Measurements from ENCODE around the gene MAP4K2.

Gene MAP4K2

GRCh38 chr11:64834723-64835615 is 32.0 kb upstream of the MAP4K2 start:
- ATAC-seq, result peak; percentile 91
- TF ChIP-seq BACH2 (CRISPR knock-in tag; IDR thresholded peaks at IDR 0.05; ENCODE audit: borderline replicate concordance), result no peak
- TF ChIP-seq TOX (CRISPR knock-in tag; IDR thresholded peaks at IDR 0.05; ENCODE audit: borderline replicate concordance), result no peak
- no peak for TF ChIP-seq SNAI2 (CRISPR knock-in tag; IDR thresholded peaks at IDR 0.05)
- TF ChIP-seq ZNF8 (CRISPR knock-in tag; IDR thresholded peaks at IDR 0.05), result no peak
- no peak for TF ChIP-seq ZNF70 (CRISPR knock-in tag; IDR thresholded peaks at IDR 0.05)
- no peak for TF ChIP-seq ESRRG (CRISPR knock-in tag; IDR thresholded peaks at IDR 0.05)
- TF ChIP-seq ZFP3 (CRISPR knock-in tag; IDR thresholded peaks at IDR 0.05), result no peak
- TF ChIP-seq PPARA (CRISPR knock-in tag; IDR thresholded peaks at IDR 0.05; ENCODE audit: borderline replicate concordance), result no peak
- no peak for TF ChIP-seq ARNTL (CRISPR knock-in tag; IDR thresholded peaks at IDR 0.05; ENCODE audit: borderline replicate concordance, low read depth)
- TF ChIP-seq OSR1 (CRISPR knock-in tag; IDR thresholded peaks at IDR 0.05), result no peak
- TF ChIP-seq ZC3H10 (CRISPR knock-in tag; IDR thresholded peaks at IDR 0.05), result no peak

GRCh38 chr11:64834031-64834722 is 31.2 kb upstream of the MAP4K2 start:
- no peak for ATAC-seq
- TF ChIP-seq TCF4 (CRISPR knock-in tag; IDR thresholded peaks at IDR 0.05; ENCODE audit: borderline replicate concordance), result no peak
- no peak for TF ChIP-seq TOX (CRISPR knock-in tag; IDR thresholded peaks at IDR 0.05; ENCODE audit: borderline replicate concordance)
- no peak for TF ChIP-seq ZFP30 (CRISPR knock-in tag; IDR thresholded peaks at IDR 0.05)
- no peak for TF ChIP-seq OSR1 (CRISPR knock-in tag; IDR thresholded peaks at IDR 0.05)
- no peak for TF ChIP-seq ZFP3 (CRISPR knock-in tag; IDR thresholded peaks at IDR 0.05)
- TF ChIP-seq ZNF70 (CRISPR knock-in tag; IDR thresholded peaks at IDR 0.05), result no peak
- TF ChIP-seq CREB5 (CRISPR knock-in tag; IDR thresholded peaks at IDR 0.05; ENCODE audit: low read depth), result no peak

- ATAC-seq, result no peak
- no peak for TF ChIP-seq ZNF8 (CRISPR knock-in tag; IDR thresholded peaks at IDR 0.05)
- no peak for TF ChIP-seq BACH2 (CRISPR knock-in tag; IDR thresholded peaks at IDR 0.05; ENCODE audit: borderline replicate concordance)
- TF ChIP-seq CSDC2 (CRISPR knock-in tag; IDR thresholded peaks at IDR 0.05), result no peak
- TF ChIP-seq OSR1 (CRISPR knock-in tag; IDR thresholded peaks at IDR 0.05), result no peak
Observed at GRCh38 chr11:64833509-64833908, 30.5 kb upstream of the MAP4K2 start.

- TF ChIP-seq TOX (CRISPR knock-in tag; IDR thresholded peaks at IDR 0.05; ENCODE audit: borderline replicate concordance) (no peak), POU6F1 (CRISPR knock-in tag; IDR thresholded peaks at IDR 0.05; ENCODE audit: borderline replicate concordance, low read depth) (no peak), ESRRG (CRISPR knock-in tag; IDR thresholded peaks at IDR 0.05) (no peak), PPARA (CRISPR knock-in tag; IDR thresholded peaks at IDR 0.05; ENCODE audit: borderline replicate concordance) (no peak)
- no peak for ATAC-seq
Observed at GRCh38 chr11:64833198-64833502, 30.1 kb upstream of the MAP4K2 start.

GRCh38 chr11:64832467-64833197 is 29.6 kb upstream of the MAP4K2 start:
- no peak for ATAC-seq
- TF ChIP-seq CSRNP3 (CRISPR knock-in tag; IDR thresholded peaks at IDR 0.05) (no peak), ZNF565 (CRISPR knock-in tag; conservative IDR thresholded peaks at IDR 0.05; ENCODE audit: low read depth) (no peak), CSDC2 (CRISPR knock-in tag; IDR thresholded peaks at IDR 0.05) (no peak), ISL1 (CRISPR knock-in tag; IDR thresholded peaks at IDR 0.05) (no peak), CREB5 (CRISPR knock-in tag; IDR thresholded peaks at IDR 0.05; ENCODE audit: low read depth) (no peak), RARB (CRISPR knock-in tag; IDR thresholded peaks at IDR 0.05) (no peak), OSR1 (CRISPR knock-in tag; IDR thresholded peaks at IDR 0.05) (no peak), SNAI2 (CRISPR knock-in tag; IDR thresholded peaks at IDR 0.05) (no peak), PPARA (CRISPR knock-in tag; IDR thresholded peaks at IDR 0.05; ENCODE audit: borderline replicate concordance) (no peak), POU6F1 (CRISPR knock-in tag; IDR thresholded peaks at IDR 0.05; ENCODE audit: borderline replicate concordance, low read depth) (no peak), ZFP30 (CRISPR knock-in tag; IDR thresholded peaks at IDR 0.05) (no peak), ZNF8 (CRISPR knock-in tag; IDR thresholded peaks at IDR 0.05) (no peak), GLIS3 (CRISPR knock-in tag; IDR thresholded peaks at IDR 0.05) (no peak), TCF4 (CRISPR knock-in tag; IDR thresholded peaks at IDR 0.05; ENCODE audit: borderline replicate concordance) (no peak), BACH2 (CRISPR knock-in tag; IDR thresholded peaks at IDR 0.05; ENCODE audit: borderline replicate concordance) (no peak), ESRRG (CRISPR knock-in tag; IDR thresholded peaks at IDR 0.05) (no peak), ARNTL (CRISPR knock-in tag; IDR thresholded peaks at IDR 0.05; ENCODE audit: borderline replicate concordance, low read depth) (no peak)
